ENCODE results near the gene MZF1.

The MZF1 gene

GRCh38 chr19:58563823-58564222 is 9.3 kb downstream of the MZF1 start:
- H3K4me3 ChIP-seq (ENCODE audit: low read depth, low read length), result no peak overlapping the region
- ChIA-PET POLR2A (interaction anchor here (1.0 kb wide), 1 partner anchor 20 kb away, joined by 3 read pairs; the partner anchor contains the start of gene TRIM28), CTCF (interaction anchor here (1.0 to 1.3 kb wide), 2 partner anchors 17 to 45 kb away, joined by 3 to 7 read pairs; partner anchors contain the start of gene ZBTB45)
- DNase-seq (ENCODE audit: low read depth, low spot score), result no peak
- TF ChIP-seq, protein P1, sequence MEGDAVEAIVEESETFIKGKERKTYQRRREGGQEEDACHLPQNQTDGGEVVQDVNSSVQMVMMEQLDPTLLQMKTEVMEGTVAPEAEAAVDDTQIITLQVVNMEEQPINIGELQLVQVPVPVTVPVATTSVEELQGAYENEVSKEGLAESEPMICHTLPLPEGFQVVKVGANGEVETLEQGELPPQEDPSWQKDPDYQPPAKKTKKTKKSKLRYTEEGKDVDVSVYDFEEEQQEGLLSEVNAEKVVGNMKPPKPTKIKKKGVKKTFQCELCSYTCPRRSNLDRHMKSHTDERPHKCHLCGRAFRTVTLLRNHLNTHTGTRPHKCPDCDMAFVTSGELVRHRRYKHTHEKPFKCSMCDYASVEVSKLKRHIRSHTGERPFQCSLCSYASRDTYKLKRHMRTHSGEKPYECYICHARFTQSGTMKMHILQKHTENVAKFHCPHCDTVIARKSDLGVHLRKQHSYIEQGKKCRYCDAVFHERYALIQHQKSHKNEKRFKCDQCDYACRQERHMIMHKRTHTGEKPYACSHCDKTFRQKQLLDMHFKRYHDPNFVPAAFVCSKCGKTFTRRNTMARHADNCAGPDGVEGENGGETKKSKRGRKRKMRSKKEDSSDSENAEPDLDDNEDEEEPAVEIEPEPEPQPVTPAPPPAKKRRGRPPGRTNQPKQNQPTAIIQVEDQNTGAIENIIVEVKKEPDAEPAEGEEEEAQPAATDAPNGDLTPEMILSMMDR (IDR thresholded peaks at IDR 0.05; ENCODE audit: insufficient read depth, low read length, missing control alignments), result no peak

DNA sequence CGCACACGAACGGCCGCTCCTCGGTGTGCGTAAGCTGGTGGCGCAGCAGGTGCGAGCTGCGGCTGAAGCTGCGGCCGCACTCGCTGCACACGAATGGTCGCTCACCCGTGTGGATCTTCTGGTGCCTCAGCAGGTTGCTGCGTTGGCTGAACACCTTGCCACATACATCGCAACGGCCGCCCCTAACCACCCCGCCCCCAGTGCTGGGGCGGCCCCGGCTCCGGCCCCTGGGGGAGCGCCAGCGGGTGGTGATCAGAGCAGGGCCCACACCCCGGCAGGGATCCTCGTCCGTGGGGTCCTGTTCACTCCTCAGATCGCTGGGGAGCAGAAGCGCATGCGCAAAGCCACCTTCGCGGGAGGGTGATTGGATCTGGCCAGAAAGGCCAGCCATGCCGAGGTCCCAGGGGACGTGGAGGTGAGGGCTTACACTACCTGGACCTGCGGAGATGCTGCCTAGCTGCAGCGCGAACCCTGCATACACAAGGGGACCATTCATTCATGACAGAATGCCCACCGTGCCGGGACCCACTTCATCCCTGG is 10.0 kb downstream of the MZF1 start:
- POLR2A ChIA-PET, result no interaction called here
- TF ChIP-seq, protein P1 (IDR thresholded peaks at IDR 0.05; ENCODE audit: insufficient read depth, low read length, missing control alignments), result no peak
- H3K4me3 ChIP-seq (ENCODE audit: low read depth, low read length), result peak overlapping the region; percentile 49
- CTCF ChIA-PET, result interaction anchor here (1.0 to 1.6 kb wide), 3 partner anchors 15 to 48 kb away, joined by 3 to 4 read pairs (median 4); no protein-coding TSS in a partner anchor
- no peak for DNase-seq (ENCODE audit: low read depth, low spot score)

- POLR2A ChIA-PET, result interaction anchor here (1.0 kb wide), 1 partner anchor 9 kb away, joined by 4 read pairs; no protein-coding TSS in a partner anchor
- TF ChIP-seq, protein P1 (IDR thresholded peaks at IDR 0.05; ENCODE audit: insufficient read depth, low read length, missing control alignments), result no peak
- H3K4me3 ChIP-seq (ENCODE audit: low read depth, low read length), result peak overlapping the region; percentile 49
- DNase-seq (ENCODE audit: low read depth, low spot score), result no peak
- CTCF ChIA-PET, result interaction anchor here (1.0 to 2.5 kb wide), 4 partner anchors 16 to 48 kb away, joined by 3 to 11 read pairs (median 4); partner anchors contain the start of gene ZBTB45
Observed at GRCh38 chr19:58562122-58563033, 10.8 kb downstream of the MZF1 start.

- H3K4me3 ChIP-seq (ENCODE audit: low read depth, low read length), result no peak overlapping the region; the same call in 1 of the 2 replicates
- DNase-seq (ENCODE audit: low read depth, low spot score), result no peak
- ChIA-PET POLR2A (interaction anchor here (0.6 to 1.3 kb wide), 4 partner anchors 10 to 17 kb away, joined by 3 to 5 read pairs (median 4); no protein-coding TSS in a partner anchor), CTCF (interaction anchor here (1.6 to 2.5 kb wide), 2 partner anchors 17 to 43 kb away, joined by 4 to 11 read pairs; partner anchors contain the start of gene ZBTB45)
- TF ChIP-seq, protein P1 (IDR thresholded peaks at IDR 0.05; ENCODE audit: insufficient read depth, low read length, missing control alignments), result no peak
Observed at GRCh38 chr19:58561373-58562121, 11.6 kb downstream of the MZF1 start.

- TF ChIP-seq, protein P1 (IDR thresholded peaks at IDR 0.05; ENCODE audit: insufficient read depth, low read length, missing control alignments), result no peak
- CTCF ChIA-PET, result interaction anchor here (2.5 kb wide), 1 partner anchor 42 kb away, joined by 11 read pairs; the partner anchor contains the start of gene ZBTB45
- H3K4me3 ChIP-seq (ENCODE audit: low read depth, low read length), result no peak overlapping the region
- DNase-seq (ENCODE audit: low read depth, low spot score), result no peak
- POLR2A ChIA-PET, result interaction anchor here (0.6 to 1.3 kb wide), 3 partner anchors 9 to 16 kb away, joined by 3 to 5 read pairs (median 4); no protein-coding TSS in a partner anchor
Observed at GRCh38 chr19:58560921-58561320, 12.2 kb downstream of the MZF1 start.
